Fibroblast of villous mesenchyme (primary cell): ENCODE results near the gene CEACAM19. TPM values are rescaled to one million over a fixed set of nuclear protein-coding genes. Genes with fewer than 3 reads are reported as not detected.

Experiments
- DNase-seq: peaks from one replicate; pipeline ENCODE4 v3.0.0-alpha.2; 2010; ENCODE audit warnings: low read depth
- H3K4me3 ChIP-seq: 2 replicates; pipeline ENCODE4 v1.5.1; 2011; ENCODE audit warnings: low read depth, mild to moderate bottlenecking, low read length
- CTCF ChIP-seq: IDR thresholded peaks from 2 replicates; pipeline ENCODE4 v1.5.1; 2012; ENCODE audit warnings: low read depth, mild to moderate bottlenecking, low read length; ENCODE audit not compliant: insufficient read depth
- total RNA-seq: library from RNA; depleted of rRNA; stranded (reverse); fragments of >200 nt; gene quantifications from 2 replicates; pipeline ENCODE4 v1.2.3, GENCODE V29; 2012

The CEACAM19 gene
- total RNA-seq, 1 donor, result 5.6 TPM

- peak overlapping the region; percentile 47 for H3K4me3 ChIP-seq
- no peak for TF ChIP-seq CTCF
- no peak for DNase-seq
Observed at GRCh38 chr19:44646049-44646416, 25.2 kb upstream of the CEACAM19 start.

GRCh38 chr19:44647144-44647543 lies 24.1 kb upstream of the CEACAM19 start:
- H3K4me3 ChIP-seq, result no peak overlapping the region
- DNase-seq, result no peak
- TF ChIP-seq CTCF, result no peak

- peak; percentile 80 for DNase-seq
- H3K4me3 ChIP-seq, result no peak overlapping the region
- no peak for TF ChIP-seq CTCF
Observed at GRCh38 chr19:44648631-44649251, 22.5 kb upstream of the CEACAM19 start.

- TF ChIP-seq CTCF, result no peak
- no peak for DNase-seq
- no peak overlapping the region for H3K4me3 ChIP-seq
Observed at GRCh38 chr19:44649578-44650145, 21.6 kb upstream of the CEACAM19 start.

- no peak for TF ChIP-seq CTCF
- H3K4me3 ChIP-seq, result no peak overlapping the region
- no peak for DNase-seq
Observed at GRCh38 chr19:44653343-44653742, 17.9 kb upstream of the CEACAM19 start.

GRCh38 chr19:44653977-44654774 lies 17.1 kb upstream of the CEACAM19 start:
- H3K4me3 ChIP-seq, result no peak overlapping the region
- peak; percentile 51 for DNase-seq
- TF ChIP-seq CTCF, result peak; percentile 45
